GM21360 (cell line): Measurements from ENCODE around the gene WDR64.
"Not testable (repeated sequence)": the region's sequence is repeated elsewhere in the genome, so short reads cannot be mapped to it uniquely, and the experiment has no call there.

ENCODE experiments used
- ATAC-seq: cut with Tn5 transposase; IDR thresholded peaks from one replicate; pipeline ENCODE4 v1.9.1; 2021; ENCODE audit warnings: mild to moderate bottlenecking, moderate library complexity; ENCODE audit not compliant: unreplicated experiment

WDR64 gene

GRCh38 chr1:241782396-241782795 is 130.3 kb downstream of the WDR64 start:
- ATAC-seq, result no peak

GRCh38 chr1:241787691-241788090 is 135.6 kb downstream of the WDR64 start:
- no peak for ATAC-seq

- ATAC-seq, result no peak
These were observed 137.0 kb downstream of the WDR64 start for GRCh38 chr1:241789061-241789460.

- ATAC-seq, result no peak
These were observed 147.3 kb downstream of the WDR64 start for GRCh38 chr1:241799416-241799815.

GRCh38 chr1:241800640-241801039 is 148.6 kb downstream of the WDR64 start:
- no peak for ATAC-seq

- ATAC-seq, result no peak
These were observed 150.8 kb downstream of the WDR64 start for GRCh38 chr1:241802863-241803262.

- ATAC-seq, result not testable (repeated sequence)
These were observed 152.6 kb downstream of the WDR64 start for GRCh38 chr1:241804706-241805105.

GRCh38 chr1:241808265-241808664 is 156.2 kb downstream of the WDR64 start:
- ATAC-seq, result no peak

- ATAC-seq, result no peak
These were observed 158.8 kb downstream of the WDR64 start for GRCh38 chr1:241810769-241811405.

- no peak for ATAC-seq
These were observed 161.8 kb downstream of the WDR64 start for GRCh38 chr1:241813768-241814320.

- ATAC-seq, result no peak
These were observed 163.9 kb downstream of the WDR64 start for GRCh38 chr1:241816008-241816407.

GRCh38 chr1:241817331-241817792 is 165.3 kb downstream of the WDR64 start:
- ATAC-seq, result no peak

- no peak for ATAC-seq
These were observed 166.0 kb downstream of the WDR64 start for GRCh38 chr1:241817956-241818612.

- ATAC-seq, result no peak
These were observed 167.3 kb downstream of the WDR64 start for GRCh38 chr1:241819340-241819866.

- ATAC-seq, result no peak
These were observed 169.3 kb downstream of the WDR64 start for GRCh38 chr1:241821363-241821762.

- no peak for ATAC-seq
These were observed 170.8 kb downstream of the WDR64 start for GRCh38 chr1:241822846-241823245.

GRCh38 chr1:241823925-241824324 is 171.8 kb downstream of the WDR64 start:
- ATAC-seq, result no peak

GRCh38 chr1:241825581-241825980 is 173.5 kb downstream of the WDR64 start:
- no peak for ATAC-seq

- not testable (repeated sequence) for ATAC-seq
These were observed 174.5 kb downstream of the WDR64 start for GRCh38 chr1:241826613-241827012.

- ATAC-seq, result no peak
These were observed 175.2 kb downstream of the WDR64 start for GRCh38 chr1:241827264-241827663.

- no peak for ATAC-seq
These were observed 176.5 kb downstream of the WDR64 start for GRCh38 chr1:241828463-241829021.

GRCh38 chr1:241829468-241829867 is 177.4 kb downstream of the WDR64 start:
- ATAC-seq, result no peak
